GM12864 (cell line): Measurements from ENCODE around the gene FIS1.

Source experiments
- DNase-seq: peaks from one replicate; pipeline ENCODE4 v3.0.0-alpha.2; 2011; ENCODE audit warnings: low read depth
- H3K4me3 ChIP-seq: 2 replicates; pipeline ENCODE4 v1.5.1; 2011; ENCODE audit warnings: mild to moderate bottlenecking, low read depth, low read length, control low read depth
- CTCF ChIP-seq: IDR thresholded peaks from 2 replicates; pipeline ENCODE4 v1.5.1; 2011; ENCODE audit warnings: low read depth, mild to moderate bottlenecking, moderate library complexity, low read length, control low read depth, inconsistent platforms; ENCODE audit errors: missing control alignments

FIS1 gene

DNA sequence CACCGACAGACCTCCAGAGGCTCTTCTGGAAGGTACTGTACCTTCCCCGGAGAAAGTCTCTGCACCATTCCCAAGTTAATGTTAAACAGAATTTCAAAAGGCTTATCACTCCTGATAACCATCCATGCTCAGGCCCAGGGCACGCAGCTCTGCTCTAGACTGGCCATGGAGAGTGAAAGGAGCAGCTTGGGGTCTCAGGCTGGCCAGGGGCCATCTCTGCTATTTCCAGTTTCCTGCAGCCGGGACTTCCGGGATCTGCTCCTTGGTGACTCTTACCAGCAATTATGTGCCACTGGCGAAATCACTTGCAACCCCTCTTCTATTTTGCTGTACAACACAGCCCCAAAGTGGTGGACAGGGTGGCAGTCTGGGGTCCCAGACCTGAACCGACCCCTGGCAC lies 13.2 kb downstream of the FIS1 start:
- no peak overlapping the region for H3K4me3 ChIP-seq
- no peak for TF ChIP-seq CTCF
- DNase-seq = no peak

GRCh38 chr7:101226721-101227120 lies 18.2 kb downstream of the FIS1 start:
- TF ChIP-seq CTCF = no peak
- DNase-seq = no peak

DNA sequence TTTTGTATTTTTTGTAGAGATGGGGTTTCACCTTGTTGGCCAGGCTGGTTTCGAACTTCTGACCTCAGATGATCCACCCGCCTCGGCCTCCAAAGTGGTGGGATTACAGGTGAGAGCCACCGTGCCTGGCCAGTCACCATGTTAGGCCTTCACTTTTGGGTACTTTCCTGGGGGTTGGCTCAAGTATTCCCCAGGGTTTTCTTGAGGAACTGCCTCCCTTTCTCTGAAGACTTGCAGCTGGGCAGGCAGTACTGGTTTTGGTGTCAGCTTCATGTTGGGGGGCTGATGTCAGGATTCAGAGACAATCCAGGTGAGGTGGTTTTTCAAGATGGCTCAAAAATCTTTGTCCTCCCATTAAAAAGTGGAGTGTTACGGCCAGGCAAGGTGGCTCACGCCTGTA lies 19.2 kb downstream of the FIS1 start:
- TF ChIP-seq CTCF = no peak
- no peak for DNase-seq
- no peak overlapping the region for H3K4me3 ChIP-seq

More at GRCh38 chr7:101226721-101227120, 18.2 kb downstream of the FIS1 start:
- no peak overlapping the region for H3K4me3 ChIP-seq

DNA sequence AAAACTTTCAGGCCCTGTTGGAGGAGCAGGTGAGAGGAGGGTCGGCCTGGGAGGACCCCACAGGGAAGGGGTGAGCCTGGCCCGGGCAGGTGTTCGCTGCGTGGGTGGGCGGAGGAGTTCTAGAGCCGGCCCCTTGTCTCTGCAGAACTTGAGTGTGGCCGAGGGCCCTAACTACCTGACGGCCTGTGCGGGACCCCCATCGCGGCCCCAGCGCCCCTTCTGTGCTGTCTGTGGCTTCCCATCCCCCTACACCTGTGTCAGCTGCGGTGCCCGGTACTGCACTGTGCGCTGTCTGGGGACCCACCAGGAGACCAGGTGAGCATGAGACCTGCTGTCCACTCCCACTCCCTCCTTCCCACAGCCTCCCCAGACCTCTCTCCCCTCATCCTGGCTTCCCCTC lies 21.4 kb downstream of the FIS1 start:
- no peak for DNase-seq
- TF ChIP-seq CTCF = no peak
- no peak overlapping the region for H3K4me3 ChIP-seq

DNA sequence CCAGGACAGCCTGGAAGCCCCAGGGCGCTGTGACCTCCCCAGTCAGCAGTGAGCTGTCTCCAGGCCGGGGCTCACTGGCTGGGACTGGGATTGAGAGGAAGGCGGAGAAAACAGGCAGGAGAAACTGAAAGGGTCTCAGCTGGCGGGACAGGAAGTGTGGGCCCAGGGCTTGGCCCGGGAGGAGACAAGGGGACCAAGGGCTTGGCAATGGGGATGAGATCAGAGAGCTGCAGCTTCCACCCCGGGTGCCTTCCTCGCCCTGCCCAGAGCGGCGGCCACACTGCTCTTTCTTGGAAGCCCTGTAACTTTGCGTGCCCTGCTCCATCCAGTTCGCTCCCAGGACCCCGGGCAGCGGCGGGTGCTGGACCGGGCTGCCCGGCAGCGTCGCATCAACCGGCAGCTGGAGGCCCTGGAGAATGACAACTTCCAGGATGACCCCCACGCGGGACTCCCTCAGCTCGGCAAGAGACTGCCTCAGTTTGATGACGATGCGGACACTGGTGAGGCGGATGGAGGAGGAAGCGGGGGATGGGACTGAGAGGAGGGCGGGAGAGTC lies 22.5 kb downstream of the FIS1 start:
- TF ChIP-seq CTCF = no peak
- H3K4me3 ChIP-seq = no peak overlapping the region
- no peak for DNase-seq

- H3K4me3 ChIP-seq = no peak overlapping the region
- no peak for TF ChIP-seq CTCF
- no peak for DNase-seq
Measured at GRCh38 chr7:101220295-101220694, 24.6 kb downstream of the FIS1 start.
